ENCODE data around the gene ITGB1.
"Not testable (repeated sequence)": the region's sequence is repeated elsewhere in the genome, so short reads cannot be mapped to it uniquely, and the experiment has no call there.

ITGB1 gene

GRCh38 chr10:32923134-32923533 lies 34.9 kb downstream of the ITGB1 start:
- no peak for TF ChIP-seq CTCF (IDR thresholded peaks at IDR 0.05; ENCODE audit: control insufficient read depth, insufficient read depth, low read depth, low read length, missing control alignments)
- DNase-seq (ENCODE audit: low read depth), result no peak
- H3K4me3 ChIP-seq (ENCODE audit: control insufficient read depth, low read depth, low read length), result no peak overlapping the region

- no peak overlapping the region for H3K4me3 ChIP-seq (ENCODE audit: control insufficient read depth, low read depth, low read length)
- no peak for TF ChIP-seq CTCF (IDR thresholded peaks at IDR 0.05; ENCODE audit: control insufficient read depth, insufficient read depth, low read depth, low read length, missing control alignments)
- DNase-seq (ENCODE audit: low read depth), result no peak
Measured at GRCh38 chr10:32922170-32922569, 35.9 kb downstream of the ITGB1 start.

- DNase-seq (ENCODE audit: low read depth); H3K4me3 ChIP-seq (ENCODE audit: control insufficient read depth, low read depth, low read length): not testable (repeated sequence)
Measured at GRCh38 chr10:32917817-32918216, 40.2 kb downstream of the ITGB1 start.

GRCh38 chr10:32911285-32912016 lies 46.6 kb downstream of the ITGB1 start:
- no peak overlapping the region for H3K4me3 ChIP-seq (ENCODE audit: control insufficient read depth, low read depth, low read length)
- DNase-seq (ENCODE audit: low read depth), result no peak
- no peak for TF ChIP-seq CTCF (IDR thresholded peaks at IDR 0.05; ENCODE audit: control insufficient read depth, insufficient read depth, low read depth, low read length, missing control alignments)

- DNase-seq (ENCODE audit: low read depth); H3K4me3 ChIP-seq (ENCODE audit: control insufficient read depth, low read depth, low read length): not testable (repeated sequence)
Measured at GRCh38 chr10:32909970-32910369, 48.1 kb downstream of the ITGB1 start.

GRCh38 chr10:32909456-32909855 lies 48.6 kb downstream of the ITGB1 start:
- TF ChIP-seq CTCF (IDR thresholded peaks at IDR 0.05; ENCODE audit: control insufficient read depth, insufficient read depth, low read depth, low read length, missing control alignments), result no peak
- H3K4me3 ChIP-seq (ENCODE audit: control insufficient read depth, low read depth, low read length), result no peak overlapping the region
- DNase-seq (ENCODE audit: low read depth), result no peak

GRCh38 chr10:32906595-32906994 lies 51.4 kb downstream of the ITGB1 start:
- no peak overlapping the region for H3K4me3 ChIP-seq (ENCODE audit: control insufficient read depth, low read depth, low read length)
- TF ChIP-seq CTCF (IDR thresholded peaks at IDR 0.05; ENCODE audit: control insufficient read depth, insufficient read depth, low read depth, low read length, missing control alignments), result no peak
- no peak for DNase-seq (ENCODE audit: low read depth)

GRCh38 chr10:32905466-32905865 lies 52.6 kb downstream of the ITGB1 start:
- no peak for TF ChIP-seq CTCF (IDR thresholded peaks at IDR 0.05; ENCODE audit: control insufficient read depth, insufficient read depth, low read depth, low read length, missing control alignments)
- no peak overlapping the region for H3K4me3 ChIP-seq (ENCODE audit: control insufficient read depth, low read depth, low read length)
- DNase-seq (ENCODE audit: low read depth), result no peak
